HG02588 (cell line): ENCODE results near the gene SESN1.
"Not testable (repeated sequence)": the region's sequence is repeated elsewhere in the genome, so short reads cannot be mapped to it uniquely, and the experiment has no call there.

Experiments used
- ATAC-seq: cut with Tn5 transposase; IDR thresholded peaks from one replicate; pipeline ENCODE4 v1.9.1; 2021; ENCODE audit warnings: mild to moderate bottlenecking, moderate library complexity; ENCODE audit not compliant: unreplicated experiment

Gene SESN1

DNA sequence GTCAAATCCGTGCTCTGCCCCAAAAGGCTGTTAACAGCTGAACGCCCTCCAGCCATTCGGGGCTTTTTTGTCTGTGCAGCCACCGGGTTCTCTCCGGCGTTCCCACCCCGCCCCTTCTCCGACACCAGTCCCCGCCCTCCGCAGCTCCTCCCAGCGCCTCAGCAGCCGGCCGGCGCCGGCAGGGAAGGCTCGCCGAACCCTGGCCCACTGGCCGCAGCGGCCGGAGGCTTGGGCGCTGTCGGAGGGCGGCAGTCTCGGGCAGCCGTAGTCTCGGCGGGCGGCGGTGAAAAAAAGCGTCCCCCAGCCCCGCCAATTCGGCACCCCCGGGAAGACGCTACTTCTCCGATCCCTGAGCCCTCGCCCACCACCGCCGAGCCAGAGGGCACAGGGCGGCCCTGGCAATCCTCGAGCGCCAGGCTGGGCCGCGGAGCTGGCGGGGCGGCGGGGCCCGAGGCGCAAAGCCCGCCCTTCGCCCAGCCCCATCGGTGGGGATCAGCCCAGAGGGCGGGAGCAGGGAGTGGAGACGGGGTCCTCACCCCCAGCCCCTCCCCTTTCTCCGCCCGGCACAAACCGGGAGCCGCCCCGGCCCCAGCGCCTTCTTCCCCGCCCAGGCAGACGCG is at the start of gene SESN1:
SESN1 (minus strand) TSS at position 431 of the 620 bp plus-strand sequence. CDS start 773 bp downstream, outside the sequence.
- peak; percentile 66 for ATAC-seq

DNA sequence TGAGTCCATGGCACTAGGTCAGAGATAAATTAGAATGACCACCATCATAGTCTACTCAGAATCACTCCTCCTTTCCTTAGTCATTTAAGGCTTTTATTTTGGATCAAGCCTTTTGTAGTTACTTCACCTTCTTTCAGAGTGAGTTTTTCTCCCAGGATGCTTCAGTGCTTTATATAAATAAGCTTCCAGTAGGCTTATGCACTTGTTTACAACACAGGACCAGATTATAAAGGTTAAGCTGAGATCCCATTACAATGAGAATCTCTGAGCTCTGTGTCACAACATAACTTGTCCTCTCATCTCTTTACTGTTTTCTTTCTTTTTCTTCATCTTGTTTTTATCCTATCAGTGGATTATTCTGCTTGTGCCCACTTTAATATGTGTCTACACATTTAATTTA is 48.5 kb upstream of the SESN1 start:
- no peak for ATAC-seq

GRCh38 chr6:109142067-109142466 is 47.4 kb upstream of the SESN1 start:
- not testable (repeated sequence) for ATAC-seq

DNA sequence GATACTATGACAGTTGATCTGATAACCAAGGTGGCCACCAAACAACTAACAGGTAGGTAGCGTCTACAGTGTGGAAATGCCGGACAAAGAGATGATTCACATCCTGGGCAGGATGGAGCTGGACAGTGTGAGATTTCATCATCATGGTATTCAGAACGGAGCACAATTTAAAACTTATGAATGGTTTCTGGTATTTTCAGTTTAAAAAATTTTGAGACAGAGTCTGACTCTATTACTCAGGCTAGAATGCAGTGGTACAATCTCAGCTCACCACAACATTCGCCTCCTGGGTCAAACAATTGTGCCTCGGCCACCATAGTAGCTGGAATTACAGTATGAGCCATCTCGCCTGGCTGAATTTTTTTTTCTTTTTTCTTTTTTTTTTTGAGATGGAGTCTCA is 44.5 kb upstream of the SESN1 start:
- ATAC-seq, result no peak

DNA sequence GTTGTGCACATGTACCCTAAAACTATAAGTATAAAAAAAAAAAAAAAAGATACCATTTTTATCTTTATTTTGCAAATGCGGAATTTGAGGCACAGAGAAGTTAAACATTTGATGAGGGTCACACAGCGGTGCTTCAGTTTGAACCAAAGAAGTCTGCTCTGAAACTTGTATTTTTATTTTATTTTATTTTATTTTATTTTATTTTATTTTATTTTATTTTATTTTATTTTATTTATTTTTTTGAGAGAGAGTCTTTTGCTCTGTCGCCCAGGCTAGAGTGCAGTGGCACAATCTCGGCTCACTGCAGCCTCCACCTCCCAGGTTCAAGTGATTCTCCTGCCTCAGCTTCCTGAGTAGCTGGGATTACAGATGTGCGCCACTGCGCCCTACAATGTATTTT is 41.9 kb upstream of the SESN1 start:
- not testable (repeated sequence) for ATAC-seq

- ATAC-seq, result not testable (repeated sequence)
Measured at GRCh38 chr6:109136039-109136438, 41.4 kb upstream of the SESN1 start.

DNA sequence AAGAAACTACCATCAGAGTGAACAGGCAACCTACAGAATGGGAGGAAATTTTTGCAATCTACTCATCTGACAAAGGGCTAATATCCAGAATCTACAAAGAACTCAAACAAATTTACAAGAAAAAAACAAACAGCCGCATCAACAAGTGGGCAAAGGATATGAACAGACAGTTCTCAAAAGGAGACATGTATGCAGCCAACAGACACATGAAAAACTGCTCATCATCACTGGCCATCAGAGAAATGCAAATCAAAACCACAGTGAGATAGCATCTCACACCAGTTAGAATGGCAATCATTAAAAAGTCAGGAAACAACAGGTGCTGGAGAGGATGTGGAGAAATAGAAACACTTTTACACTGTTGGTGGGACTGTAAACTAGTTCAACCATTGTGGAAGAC is 41.0 kb upstream of the SESN1 start:
- ATAC-seq, result not testable (repeated sequence)

DNA sequence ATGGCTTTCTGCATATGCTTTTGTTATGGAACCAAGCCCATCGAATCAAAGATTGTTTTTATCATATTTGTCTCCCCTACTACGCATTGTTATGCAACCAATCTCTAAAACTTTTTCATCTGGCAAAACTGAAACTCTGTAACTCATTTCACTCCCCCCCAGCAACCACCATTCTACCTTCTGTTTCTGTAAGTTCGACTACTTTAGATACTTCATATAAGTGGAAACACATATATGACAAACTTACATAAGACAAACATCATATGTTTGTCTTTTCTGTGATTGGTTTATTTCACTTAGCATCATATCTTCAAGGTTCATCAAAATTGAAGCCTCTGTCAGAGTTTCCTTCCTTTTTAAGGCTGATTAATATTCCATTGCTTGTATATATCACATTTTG is 35.4 kb upstream of the SESN1 start:
- no peak for ATAC-seq

DNA sequence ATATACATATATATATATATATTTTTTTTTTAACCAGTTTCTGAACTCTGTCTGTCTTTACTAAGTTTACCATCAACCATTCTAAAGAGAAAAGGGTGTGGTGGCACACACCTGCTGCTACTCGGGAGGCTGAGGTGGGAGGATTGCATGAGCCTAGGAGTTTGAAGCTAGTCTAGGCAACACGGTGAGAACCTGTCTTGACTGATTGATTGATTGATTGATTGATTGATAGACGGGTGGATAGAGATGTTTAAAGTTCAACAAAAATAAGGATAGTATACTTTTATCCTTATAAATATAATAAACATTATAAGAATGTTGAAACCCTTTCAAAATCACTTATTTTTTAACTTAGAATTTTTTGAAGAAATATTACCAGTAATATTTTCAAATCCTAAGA is 30.9 kb upstream of the SESN1 start:
- no peak for ATAC-seq

DNA sequence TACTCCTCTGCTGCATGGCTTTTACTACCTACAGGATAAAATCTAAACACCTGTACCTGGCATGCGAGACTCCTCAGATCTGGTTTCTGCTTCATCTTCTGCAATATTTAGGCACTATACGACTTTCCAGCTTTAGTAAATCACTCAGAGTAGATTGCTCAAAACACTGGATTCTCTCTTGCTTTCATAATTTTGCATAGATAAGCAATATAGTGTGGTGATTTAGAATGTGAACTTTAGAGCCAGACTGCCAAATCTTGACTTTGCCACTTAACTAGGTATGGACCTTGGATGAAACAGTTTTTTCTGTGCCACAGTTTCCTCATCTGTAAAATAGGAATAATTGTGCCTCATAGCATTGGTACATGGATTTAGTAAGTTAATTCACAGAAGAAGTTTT is 29.6 kb upstream of the SESN1 start:
- ATAC-seq, result no peak

- ATAC-seq, result no peak
Measured at GRCh38 chr6:109121411-109121810, 26.8 kb upstream of the SESN1 start.

DNA sequence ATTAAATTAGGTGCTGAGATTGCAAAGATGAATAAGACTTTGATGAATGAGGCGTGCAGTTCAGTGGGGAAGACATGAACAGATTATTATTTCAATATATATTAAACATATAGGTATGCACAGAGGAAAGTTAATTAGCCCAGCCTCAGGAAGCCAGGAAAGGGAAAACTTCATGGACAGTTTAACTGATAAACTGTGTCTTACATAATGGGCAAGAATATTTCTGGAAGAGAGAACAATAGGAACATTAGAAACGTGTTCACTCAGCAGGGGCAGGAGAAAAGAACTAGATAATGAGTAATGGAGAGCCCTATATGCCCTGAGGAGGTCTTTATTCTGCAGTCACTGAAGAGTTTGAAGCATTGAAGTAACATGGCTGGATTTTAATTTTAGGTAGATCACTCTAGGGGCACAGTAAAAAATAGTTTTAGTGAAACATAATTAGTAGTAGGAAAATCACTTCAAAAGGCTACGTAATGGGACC is 24.3 kb upstream of the SESN1 start:
- no peak for ATAC-seq

DNA sequence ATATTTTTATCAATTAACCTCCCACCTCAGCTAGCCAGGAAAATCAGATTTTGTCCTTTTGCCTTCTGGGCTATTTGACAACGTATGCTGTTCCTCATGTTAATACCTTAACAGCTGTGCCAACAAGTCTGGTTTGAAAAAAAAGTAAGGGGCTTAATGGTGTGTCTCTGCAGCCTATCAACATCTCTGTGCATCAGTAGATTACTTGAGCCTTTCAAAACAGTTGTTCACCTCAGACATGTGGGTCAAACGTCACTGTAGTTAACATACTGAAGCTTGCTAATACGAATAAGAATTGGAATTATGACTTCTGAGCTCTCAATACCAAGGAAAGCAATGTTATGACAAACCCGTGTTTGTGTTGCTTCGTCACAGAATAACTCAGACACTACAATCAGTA is 23.7 kb upstream of the SESN1 start:
- ATAC-seq, result no peak

GRCh38 chr6:109117346-109118035 is 22.8 kb upstream of the SESN1 start:
- ATAC-seq, result peak; percentile 83

- not testable (repeated sequence) for ATAC-seq
Measured at GRCh38 chr6:109112663-109113062, 18.0 kb upstream of the SESN1 start.

- not testable (repeated sequence) for ATAC-seq
Measured at GRCh38 chr6:109109663-109110062, 15.0 kb upstream of the SESN1 start.

DNA sequence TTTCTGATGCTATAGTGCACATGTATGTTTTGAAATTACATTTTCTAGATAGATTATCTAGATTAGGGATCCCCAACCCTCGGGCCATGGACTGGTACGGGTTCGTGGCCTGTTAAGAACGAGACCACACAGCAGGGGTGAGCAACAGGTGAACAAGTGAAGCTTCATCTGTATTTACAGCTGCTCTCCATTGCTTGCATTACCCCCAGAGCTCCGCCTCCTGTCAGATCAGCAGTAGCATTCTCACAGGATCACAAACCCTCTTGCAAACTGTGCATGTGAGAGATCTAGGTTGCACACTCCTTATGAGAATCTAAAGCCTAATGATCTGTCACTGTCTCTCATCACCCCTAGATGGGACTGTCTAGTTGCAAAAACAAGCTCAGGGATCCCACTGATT is 11.0 kb upstream of the SESN1 start:
- ATAC-seq, result no peak

- no peak for ATAC-seq
Measured at GRCh38 chr6:109104512-109104911, 9.9 kb upstream of the SESN1 start.

- ATAC-seq, result no peak
Measured at GRCh38 chr6:109103942-109104341, 9.3 kb upstream of the SESN1 start.

GRCh38 chr6:109102762-109103161 is 8.1 kb upstream of the SESN1 start:
- no peak for ATAC-seq

- no peak for ATAC-seq
Measured at GRCh38 chr6:109097661-109098060, 3.0 kb upstream of the SESN1 start.

DNA sequence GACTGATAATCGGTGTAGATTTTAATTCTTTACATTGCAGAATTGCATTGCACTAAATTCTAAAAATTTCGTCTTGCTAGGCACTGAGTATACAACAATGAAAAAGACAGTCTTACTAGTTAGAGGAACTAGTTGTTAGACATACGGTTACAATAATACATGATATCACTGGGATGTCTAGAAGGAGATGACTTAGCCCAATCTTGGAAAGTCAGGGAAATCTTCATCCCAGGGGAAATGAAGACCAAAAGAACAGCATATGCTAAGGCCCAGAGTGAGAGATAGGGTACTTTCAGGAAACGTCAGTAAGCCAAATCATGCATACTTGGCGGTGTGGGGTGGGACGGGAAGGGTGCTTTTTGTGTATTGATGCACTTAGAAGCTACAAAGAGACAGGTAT is 1.6 kb upstream of the SESN1 start:
- no peak for ATAC-seq

GRCh38 chr6:109095835-109096084 is 1.1 kb upstream of the SESN1 start:
- no peak for ATAC-seq
